Lung (tissue), 12 donors: Measurements from ENCODE around the gene RASSF10. TPM values are rescaled to one million over a fixed set of nuclear protein-coding genes. Genes with fewer than 3 reads are reported as not detected.

Experiments used
- ATAC-seq: fragments of 200-7000 bp; cut with Tn5 transposase; one replicate; pipeline ENCODE4 v1.9.1; 2020; ENCODE audit warnings: moderate number of reproducible peaks; ENCODE audit not compliant: insufficient read depth, low FRiP score
- DNase-seq, 3 donors: peaks; one replicate each; pipeline ENCODE4 v3.0.0-alpha.2; 2013 to 2017
- H3K27ac ChIP-seq, 2 donors: one replicate each; pipeline ENCODE4 v1.5.1; 2013; ENCODE audit warnings: mild to moderate bottlenecking in 2 of 2, moderate library complexity in 2 of 2, control low read depth in 1 of 2, inconsistent platforms in 1 of 2, low read depth in 1 of 2, low read length in 1 of 2
- H3K27me3 ChIP-seq, 3 donors: one replicate each; pipeline ENCODE4 v1.5.1; 2013; ENCODE audit warnings: low read length in 2 of 3; ENCODE audit not compliant: control insufficient read depth in 3 of 3, insufficient read depth in 3 of 3
- H3K36me3 ChIP-seq, 4 donors: one replicate each; pipeline ENCODE4 v1.5.1; 2013; ENCODE audit warnings: low read length in 4 of 4, mild to moderate bottlenecking in 1 of 4, moderate library complexity in 1 of 4; ENCODE audit not compliant: control insufficient read depth in 4 of 4, insufficient read depth in 4 of 4
- H3K4me1 ChIP-seq, 5 donors: one replicate each; pipeline ENCODE4 v1.5.1; 2013; ENCODE audit warnings: low read length in 5 of 5, mild to moderate bottlenecking in 2 of 5, moderate library complexity in 1 of 5; ENCODE audit not compliant: control insufficient read depth in 5 of 5, insufficient read depth in 5 of 5
- H3K4me3 ChIP-seq: one replicate; pipeline ENCODE4 v1.5.1; 2013; ENCODE audit warnings: mild to moderate bottlenecking, control low read depth, moderate library complexity
- H3K9ac ChIP-seq, 2 donors: one replicate each; pipeline ENCODE4 v1.5.1; 2013; ENCODE audit warnings: low read length in 2 of 2, control low read depth in 1 of 2; ENCODE audit not compliant: insufficient read depth in 1 of 2
- H3K9me3 ChIP-seq, 4 donors: one replicate each; pipeline ENCODE4 v1.5.1; 2013; ENCODE audit warnings: low read length in 3 of 4, mild to moderate bottlenecking in 1 of 4, moderate library complexity in 1 of 4; ENCODE audit not compliant: control insufficient read depth in 4 of 4, insufficient read depth in 3 of 4
- WGBS, 2 donors: extraction: QIAGEN DNeasy Blood & Tissue Kit; methylation state at CpG; one replicate each; pipeline ENCODE4 v1.1.7; 2013; 5-methylcytosine and 5-hydroxymethylcytosine counted together
- polyA plus RNA-seq, 2 donors: library from polyadenylated mRNA; stranded (reverse); fragments of 200-250 nt; gene quantifications; one replicate each; pipeline ENCODE4 v1.2.1, GENCODE V29; 2013
- total RNA-seq, 2 donors: library from RNA; depleted of rRNA in 1 of 2; stranded (reverse); fragments of >200 nt in 1 of 2; gene quantifications; one replicate each; pipeline ENCODE4 v1.2.1, GENCODE V29; 2014 to 2021
- TF ChIP-seq, protein P1 (sequence below): IDR thresholded peaks from 2 replicates; pipeline ENCODE4 v1.5.1; 2012; ENCODE audit warnings: mild to moderate bottlenecking; ENCODE audit errors: control extremely low read depth, extremely low read depth
- donor health status: control.
- donor health status: control.
- donor health status: Bipolar disorder and iron deficiency.
- donor health status: healthy.
- donor health status: DM: yes; HTN: yes; CAD: no.

The RASSF10 gene
- total and polyA plus RNA-seq, 4 donors, result 1.7 to 12.2 (median 6.1) TPM

DNA sequence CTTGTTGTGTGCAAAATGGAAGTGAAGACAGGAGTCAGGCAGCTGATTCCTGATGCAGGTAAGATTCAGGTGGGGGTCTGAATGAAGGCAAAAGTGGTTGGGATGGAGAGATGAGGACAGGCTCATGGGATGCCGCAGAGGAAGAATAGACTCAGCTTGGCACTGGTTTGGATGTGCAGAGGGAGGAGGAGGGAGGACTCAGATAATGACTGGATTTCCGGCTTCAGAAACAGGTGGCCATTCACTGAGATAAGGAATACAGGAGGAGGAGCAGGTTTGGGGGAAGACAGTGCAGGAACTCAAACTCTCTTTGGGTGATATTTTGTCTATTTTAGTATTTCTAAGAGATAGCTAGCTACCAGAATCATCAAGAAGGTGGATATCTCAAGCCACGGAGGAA is 19.2 kb downstream of the RASSF10 start:
- ATAC-seq (no peak), DNase-seq (no peak)
- Histone ChIP-seq H3K9me3 (no peaks in the 10 kb centered on the region), H3K27ac (no peak overlapping the region), H3K4me1 (peaks cover 0 to 6% (median 0%) of the 10 kb centered on the region in 5 donors), H3K9ac (no peak overlapping the region), H3K36me3 (no peaks in the 10 kb centered on the region), H3K4me3 (no peak overlapping the region), H3K27me3 (no peaks in the 10 kb centered on the region)
- 86 to 96% methylated on average over 3 of the region's 3 CpGs for WGBS, 2 donors
- TF ChIP-seq, protein P1, sequence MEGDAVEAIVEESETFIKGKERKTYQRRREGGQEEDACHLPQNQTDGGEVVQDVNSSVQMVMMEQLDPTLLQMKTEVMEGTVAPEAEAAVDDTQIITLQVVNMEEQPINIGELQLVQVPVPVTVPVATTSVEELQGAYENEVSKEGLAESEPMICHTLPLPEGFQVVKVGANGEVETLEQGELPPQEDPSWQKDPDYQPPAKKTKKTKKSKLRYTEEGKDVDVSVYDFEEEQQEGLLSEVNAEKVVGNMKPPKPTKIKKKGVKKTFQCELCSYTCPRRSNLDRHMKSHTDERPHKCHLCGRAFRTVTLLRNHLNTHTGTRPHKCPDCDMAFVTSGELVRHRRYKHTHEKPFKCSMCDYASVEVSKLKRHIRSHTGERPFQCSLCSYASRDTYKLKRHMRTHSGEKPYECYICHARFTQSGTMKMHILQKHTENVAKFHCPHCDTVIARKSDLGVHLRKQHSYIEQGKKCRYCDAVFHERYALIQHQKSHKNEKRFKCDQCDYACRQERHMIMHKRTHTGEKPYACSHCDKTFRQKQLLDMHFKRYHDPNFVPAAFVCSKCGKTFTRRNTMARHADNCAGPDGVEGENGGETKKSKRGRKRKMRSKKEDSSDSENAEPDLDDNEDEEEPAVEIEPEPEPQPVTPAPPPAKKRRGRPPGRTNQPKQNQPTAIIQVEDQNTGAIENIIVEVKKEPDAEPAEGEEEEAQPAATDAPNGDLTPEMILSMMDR, result no peak

DNA sequence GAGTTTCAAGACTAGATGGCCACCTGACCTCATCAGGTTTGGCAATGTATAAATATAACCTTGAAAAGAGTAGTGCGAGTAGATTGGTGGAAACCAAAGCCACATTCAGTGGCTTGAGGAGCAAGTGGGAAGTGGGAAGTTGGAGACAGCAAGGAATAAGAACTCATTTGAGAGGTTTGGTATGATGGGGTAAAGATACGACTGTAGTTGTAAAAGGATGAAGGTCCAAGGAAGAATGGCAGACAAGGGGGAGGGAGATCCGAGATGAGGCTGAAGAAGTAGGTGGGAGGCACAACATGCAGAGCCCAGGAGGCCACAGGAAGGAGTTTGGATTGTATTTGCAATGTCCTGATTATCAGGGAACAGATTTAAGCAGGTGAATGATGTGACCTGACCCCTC is 20.8 kb downstream of the RASSF10 start:
- Histone ChIP-seq H3K27ac (no peak overlapping the region), H3K9ac (no peak overlapping the region), H3K36me3 (no peaks in the 10 kb centered on the region), H3K4me1 (peaks cover 0 to 6% (median 0%) of the 10 kb centered on the region in 5 donors), H3K9me3 (no peaks in the 10 kb centered on the region), H3K4me3 (no peak overlapping the region), H3K27me3 (no peaks in the 10 kb centered on the region)
- no peak for ATAC-seq
- no peak for DNase-seq
- WGBS, 2 donors, result 94 to 95% methylated on average over 3 of the region's 3 CpGs
- TF ChIP-seq, protein P1, result no peak

DNA sequence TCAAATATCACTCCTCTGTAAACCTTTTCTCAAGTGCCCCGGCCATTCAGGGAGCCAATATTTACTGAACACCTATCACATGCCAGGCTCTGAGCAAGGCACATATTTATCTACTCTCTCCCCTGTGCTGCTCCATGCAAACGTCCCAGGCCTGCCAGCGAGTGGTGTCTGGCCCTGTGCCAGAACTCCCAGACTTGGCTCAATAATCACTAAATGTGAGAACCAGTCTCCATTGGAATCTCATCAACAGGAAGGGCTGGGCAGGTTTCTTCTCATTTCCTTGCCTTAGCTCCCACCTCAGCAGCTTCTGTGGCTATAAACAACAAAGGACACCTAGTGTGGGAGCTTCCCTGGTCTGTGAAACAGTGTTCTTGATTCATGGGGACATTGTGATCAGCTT is 21.7 kb downstream of the RASSF10 start:
- no peaks in the 10 kb centered on the region for H3K36me3 ChIP-seq
- WGBS, 2 donors, result 29 to 42% methylated on average over 3 of the region's 3 CpGs
- no peak overlapping the region for H3K9ac ChIP-seq
- no peaks in the 10 kb centered on the region for H3K9me3 ChIP-seq
- no peak overlapping the region for H3K27ac ChIP-seq
- TF ChIP-seq, protein P1, result no peak
- no peaks in the 10 kb centered on the region for H3K27me3 ChIP-seq
- no peak overlapping the region for H3K4me3 ChIP-seq
- DNase-seq, result peak; percentile 52 to 70 (median 66)
- H3K4me1 ChIP-seq, result peaks cover 0 to 6% (median 0%) of the 10 kb centered on the region in 5 donors
- no peak for ATAC-seq

DNA sequence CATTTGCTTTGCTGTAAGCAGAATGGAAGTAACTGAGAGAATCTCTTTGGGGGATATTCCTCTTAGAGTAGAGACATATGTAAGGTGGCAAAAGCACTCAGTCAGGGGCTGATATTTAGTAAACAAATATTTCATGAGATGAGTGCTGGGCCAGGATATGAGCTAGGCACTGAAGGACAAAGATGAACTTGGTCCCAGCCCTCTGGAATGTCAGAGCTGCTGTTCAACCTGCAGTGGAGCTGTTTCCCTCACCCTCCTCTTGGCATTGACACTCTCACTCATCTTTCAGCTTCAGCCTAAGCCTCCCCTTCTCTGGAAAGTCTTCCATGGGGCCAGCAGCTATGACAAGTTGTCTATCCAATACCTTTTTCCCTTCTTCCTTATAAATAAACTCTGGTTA is 22.2 kb downstream of the RASSF10 start:
- no peak for ATAC-seq
- Histone ChIP-seq H3K9ac (no peak overlapping the region), H3K9me3 (no peaks in the 10 kb centered on the region), H3K27ac (no peak overlapping the region), H3K36me3 (no peaks in the 10 kb centered on the region), H3K4me3 (no peak overlapping the region), H3K27me3 (no peaks in the 10 kb centered on the region), H3K4me1 (peaks cover 0 to 6% (median 0%) of the 10 kb centered on the region in 5 donors)
- TF ChIP-seq, protein P1, result no peak
- DNase-seq, result no peak
